Lower leg skin (tissue), 4 donors: ENCODE results near the gene TMEM150B. TPM values are rescaled to one million over a fixed set of nuclear protein-coding genes. Genes with fewer than 3 reads are reported as not detected.
A peak's percentile ranks its signal among the peaks of the same experiment; 100 is the strongest.

ENCODE experiments used
- DNase-seq, 2 donors: peaks; one replicate each; pipeline ENCODE4 v3.0.0-alpha.2; 2019; ENCODE audit warnings: low spot score in 2 of 2
- H3K4me3 ChIP-seq: fragments of 200-600 bp; sonication (generic); 2 replicates; pipeline ENCODE4 v1.5.1; 2017; ENCODE audit warnings: mild to moderate bottlenecking, low read depth; ENCODE audit not compliant: poor library complexity, severe bottlenecking
- CTCF ChIP-seq, 3 donors: fragments of 450-650 bp; IDR thresholded peaks; one replicate each; pipeline ENCODE4 v1.5.1; 2016; ENCODE audit warnings: antibody characterized with exemption in 3 of 3, mild to moderate bottlenecking in 3 of 3, moderate library complexity in 2 of 3
- POLR2A ChIP-seq, 2 donors: fragments of 450-650 bp; IDR thresholded peaks; one replicate each; pipeline ENCODE4 v1.6.1; 2016 to 2017; ENCODE audit warnings: antibody characterized with exemption in 2 of 2, mild to moderate bottlenecking in 1 of 2, moderate library complexity in 1 of 2
- WGBS, 2 donors: methylation state at CpG; one replicate each; pipeline ENCODE4 v1.1.5; 2018; 5-methylcytosine and 5-hydroxymethylcytosine counted together
- intact Hi-C: fragments of 100-400 bp; cut with DNase I; formaldehyde crosslinking; loops from one replicate; pipeline ENCODE4 v1.15.0; 2023; ENCODE audit warnings: low total_unique reads
- total RNA-seq, 4 donors: library from RNA; depleted of rRNA; stranded (reverse); fragments of >200 nt; gene quantifications; one replicate each; pipeline ENCODE4 v1.1.0, GENCODE V29; 2016

TMEM150B gene
- total RNA-seq, 4 donors from 2014 or later, result 0.58 TPM; not detected in 3

- no peak for DNase-seq
- H3K4me3 ChIP-seq, result peak overlapping the region; percentile 87
- WGBS, 2 donors, result 9 to 13% methylated on average over 20 to 23 of the region's 23 CpGs
- no peak for TF ChIP-seq CTCF (IDR thresholded peaks at IDR 0.05)
- TF ChIP-seq POLR2A (IDR thresholded peaks at IDR 0.05), result no peak
- intact Hi-C loops, result no loop called here
These were observed 45.8 kb downstream of the TMEM150B start for GRCh38 chr19:55279340-55279739.

- H3K4me3 ChIP-seq, result no peak overlapping the region
- 82 to 86% methylated on average over 13 of the region's 13 CpGs for WGBS, 2 donors
- intact Hi-C loops, result no loop called here
- no peak for DNase-seq
- TF ChIP-seq POLR2A (IDR thresholded peaks at IDR 0.05) (no peak), CTCF (IDR thresholded peaks at IDR 0.05) (no peak)
These were observed 46.6 kb downstream of the TMEM150B start for GRCh38 chr19:55278391-55279135.

GRCh38 chr19:55277494-55277893 lies 47.6 kb downstream of the TMEM150B start:
- WGBS, 2 donors, result 91% methylated on average over 17 of the region's 17 CpGs
- TF ChIP-seq POLR2A (IDR thresholded peaks at IDR 0.05) (no peak), CTCF (IDR thresholded peaks at IDR 0.05) (no peak)
- no peak for DNase-seq
- no peak overlapping the region for H3K4me3 ChIP-seq
- intact Hi-C loops, result no loop called here

GRCh38 chr19:55276720-55277430 lies 48.3 kb downstream of the TMEM150B start:
- intact Hi-C loops, result no loop called here
- TF ChIP-seq POLR2A (IDR thresholded peaks at IDR 0.05) (no peak), CTCF (IDR thresholded peaks at IDR 0.05) (no peak)
- WGBS, 2 donors, result 83 to 86% methylated on average over 15 of the region's 15 CpGs
- no peak for DNase-seq
- H3K4me3 ChIP-seq, result no peak overlapping the region

GRCh38 chr19:55275851-55276719 lies 49.1 kb downstream of the TMEM150B start:
- no peak overlapping the region for H3K4me3 ChIP-seq
- DNase-seq, result no peak
- no peak for TF ChIP-seq CTCF (IDR thresholded peaks at IDR 0.05)
- TF ChIP-seq POLR2A (IDR thresholded peaks at IDR 0.05), result no peak
- intact Hi-C loops, result no loop called here
- 75 to 80% methylated on average over 17 of the region's 17 CpGs for WGBS, 2 donors
